Measurements from ENCODE around the gene BCAS3. TPM values are rescaled to one million over a fixed set of nuclear protein-coding genes. Genes with fewer than 3 reads are reported as not detected.

The BCAS3 gene
- total and polyA plus RNA-seq, 3 experiments from 2014 or later = 10.7 to 35.3 (median 13.5) TPM

- peaks cover 0 to 7% (median 0%) of the 10 kb centered on the region in 3 donors for H3K36me3 Mint-ChIP-seq
- H3K4me3 ChIP-seq (ENCODE audit: low read length) = no peak overlapping the region
- no peaks in the 10 kb centered on the region for H3K9me3 Mint-ChIP-seq
- no peaks in the 10 kb centered on the region for H3K9me3 ChIP-seq (ENCODE audit: low read length)
- ChIA-PET POLR2A (no interaction called here), CTCF (no interaction called here)
- no peak overlapping the region for H3K27ac Mint-ChIP-seq
- no peaks in the 10 kb centered on the region for H3K27me3 Mint-ChIP-seq
- no peak overlapping the region for H3K27ac ChIP-seq (ENCODE audit: low read depth, low read length)
- no peaks in the 10 kb centered on the region for H3K4me1 ChIP-seq (ENCODE audit: insufficient read depth, low read length)
- H3K4me3 Mint-ChIP-seq = no peak overlapping the region
- H3K4me1 Mint-ChIP-seq = no peaks in the 10 kb centered on the region
- no peaks in the 10 kb centered on the region for H3K27me3 ChIP-seq (ENCODE audit: insufficient read depth, low read length, poor library complexity, severe bottlenecking)
- H3K36me3 ChIP-seq (ENCODE audit: insufficient read depth, low read length) = no peaks in the 10 kb centered on the region
- no peak for DNase-seq
These were observed 603.2 kb downstream of the BCAS3 start for GRCh38 chr17:61280851-61281250.

- H3K27me3 ChIP-seq (ENCODE audit: insufficient read depth, low read length, poor library complexity, severe bottlenecking) = no peaks in the 10 kb centered on the region
- Mint-ChIP-seq H3K4me1 (no peaks in the 10 kb centered on the region), H3K4me3 (no peak overlapping the region), H3K36me3 (peaks cover 0 to 7% (median 0%) of the 10 kb centered on the region in 3 donors), H3K27me3 (peaks cover 0 to 1% of the 10 kb centered on the region in 2 donors), H3K27ac (no peak overlapping the region), H3K9me3 (no peaks in the 10 kb centered on the region)
- CTCF ChIA-PET = no interaction called here
- H3K4me1 ChIP-seq (ENCODE audit: insufficient read depth, low read length) = no peaks in the 10 kb centered on the region
- no peaks in the 10 kb centered on the region for H3K36me3 ChIP-seq (ENCODE audit: insufficient read depth, low read length)
- H3K27ac ChIP-seq (ENCODE audit: low read depth, low read length) = no peak overlapping the region
- POLR2A ChIA-PET = no interaction called here
- H3K9me3 ChIP-seq (ENCODE audit: low read length) = no peaks in the 10 kb centered on the region
- H3K4me3 ChIP-seq (ENCODE audit: low read length) = no peak overlapping the region
- DNase-seq = no peak
These were observed 604.7 kb downstream of the BCAS3 start for GRCh38 chr17:61282377-61282776.

- POLR2A ChIA-PET = no interaction called here
- no peak overlapping the region for H3K4me3 ChIP-seq (ENCODE audit: low read length)
- H3K4me3 Mint-ChIP-seq = no peak overlapping the region
- H3K4me1 ChIP-seq (ENCODE audit: insufficient read depth, low read length) = no peaks in the 10 kb centered on the region
- H3K27ac ChIP-seq (ENCODE audit: low read depth, low read length) = no peak overlapping the region
- no peaks in the 10 kb centered on the region for H3K4me1 Mint-ChIP-seq
- H3K9me3 Mint-ChIP-seq = no peaks in the 10 kb centered on the region
- H3K36me3 ChIP-seq (ENCODE audit: insufficient read depth, low read length) = no peaks in the 10 kb centered on the region
- H3K27ac Mint-ChIP-seq = peak overlapping the region in 1 of 8 donors; percentile 26
- H3K9me3 ChIP-seq (ENCODE audit: low read length) = no peaks in the 10 kb centered on the region
- H3K27me3 Mint-ChIP-seq = peaks cover 0 to 1% of the 10 kb centered on the region in 2 donors
- H3K27me3 ChIP-seq (ENCODE audit: insufficient read depth, low read length, poor library complexity, severe bottlenecking) = no peaks in the 10 kb centered on the region
- CTCF ChIA-PET = no interaction called here
- H3K36me3 Mint-ChIP-seq = peaks cover 0 to 7% (median 0%) of the 10 kb centered on the region in 3 donors
- DNase-seq = no peak
These were observed 605.4 kb downstream of the BCAS3 start for GRCh38 chr17:61283043-61283442.

GRCh38 chr17:61284174-61284573 lies 606.5 kb downstream of the BCAS3 start:
- H3K9me3 ChIP-seq (ENCODE audit: low read length) = no peaks in the 10 kb centered on the region
- Mint-ChIP-seq H3K4me3 (peak overlapping the region in 1 of 7 donors; percentile 63), H3K36me3 (peaks cover 0 to 7% (median 0%) of the 10 kb centered on the region in 3 donors), H3K9me3 (no peaks in the 10 kb centered on the region), H3K27ac (no peak overlapping the region), H3K4me1 (no peaks in the 10 kb centered on the region), H3K27me3 (peaks cover 0 to 1% of the 10 kb centered on the region in 2 donors)
- H3K4me3 ChIP-seq (ENCODE audit: low read length) = no peak overlapping the region
- no peak for DNase-seq
- H3K27ac ChIP-seq (ENCODE audit: low read depth, low read length) = no peak overlapping the region
- no peaks in the 10 kb centered on the region for H3K4me1 ChIP-seq (ENCODE audit: insufficient read depth, low read length)
- ChIA-PET CTCF (no interaction called here), POLR2A (no interaction called here)
- no peaks in the 10 kb centered on the region for H3K27me3 ChIP-seq (ENCODE audit: insufficient read depth, low read length, poor library complexity, severe bottlenecking)
- H3K36me3 ChIP-seq (ENCODE audit: insufficient read depth, low read length) = no peaks in the 10 kb centered on the region

- Mint-ChIP-seq H3K4me1 (no peaks in the 10 kb centered on the region), H3K27ac (no peak overlapping the region), H3K36me3 (peaks cover 0 to 7% (median 2%) of the 10 kb centered on the region in 3 donors), H3K27me3 (peaks cover 0 to 1% of the 10 kb centered on the region in 2 donors), H3K9me3 (no peaks in the 10 kb centered on the region), H3K4me3 (no peak overlapping the region)
- CTCF ChIA-PET = no interaction called here
- Histone ChIP-seq H3K9me3 (ENCODE audit: low read length) (no peaks in the 10 kb centered on the region), H3K4me1 (ENCODE audit: insufficient read depth, low read length) (no peaks in the 10 kb centered on the region), H3K36me3 (ENCODE audit: insufficient read depth, low read length) (no peaks in the 10 kb centered on the region), H3K27me3 (ENCODE audit: insufficient read depth, low read length, poor library complexity, severe bottlenecking) (no peaks in the 10 kb centered on the region), H3K27ac (ENCODE audit: low read depth, low read length) (no peak overlapping the region), H3K4me3 (ENCODE audit: low read length) (no peak overlapping the region)
- DNase-seq = no peak
- POLR2A ChIA-PET = no interaction called here
These were observed 607.1 kb downstream of the BCAS3 start for GRCh38 chr17:61284746-61285145.

GRCh38 chr17:61285526-61286320 lies 608.1 kb downstream of the BCAS3 start:
- Histone ChIP-seq H3K4me1 (ENCODE audit: insufficient read depth, low read length) (no peaks in the 10 kb centered on the region), H3K4me3 (ENCODE audit: low read length) (no peak overlapping the region), H3K9me3 (ENCODE audit: low read length) (no peaks in the 10 kb centered on the region), H3K36me3 (ENCODE audit: insufficient read depth, low read length) (no peaks in the 10 kb centered on the region), H3K27me3 (ENCODE audit: insufficient read depth, low read length, poor library complexity, severe bottlenecking) (no peaks in the 10 kb centered on the region), H3K27ac (ENCODE audit: low read depth, low read length) (no peak overlapping the region)
- DNase-seq = no peak
- Mint-ChIP-seq H3K36me3 (peaks cover 0 to 7% (median 2%) of the 10 kb centered on the region in 3 donors), H3K4me3 (no peak overlapping the region), H3K27ac (no peak overlapping the region), H3K27me3 (peaks cover 0 to 1% of the 10 kb centered on the region in 2 donors), H3K4me1 (no peaks in the 10 kb centered on the region), H3K9me3 (no peaks in the 10 kb centered on the region)
- ChIA-PET POLR2A (no interaction called here), CTCF (no interaction called here)

GRCh38 chr17:61286449-61286848 lies 608.8 kb downstream of the BCAS3 start:
- Mint-ChIP-seq H3K9me3 (no peaks in the 10 kb centered on the region), H3K27ac (no peak overlapping the region), H3K4me1 (no peaks in the 10 kb centered on the region), H3K27me3 (peaks cover 0 to 1% of the 10 kb centered on the region in 2 donors), H3K4me3 (no peak overlapping the region), H3K36me3 (peaks cover 0 to 7% (median 2%) of the 10 kb centered on the region in 3 donors)
- no peaks in the 10 kb centered on the region for H3K9me3 ChIP-seq (ENCODE audit: low read length)
- ChIA-PET CTCF (no interaction called here), POLR2A (no interaction called here)
- no peaks in the 10 kb centered on the region for H3K27me3 ChIP-seq (ENCODE audit: insufficient read depth, low read length, poor library complexity, severe bottlenecking)
- no peak overlapping the region for H3K4me3 ChIP-seq (ENCODE audit: low read length)
- no peaks in the 10 kb centered on the region for H3K4me1 ChIP-seq (ENCODE audit: insufficient read depth, low read length)
- no peak for DNase-seq
- no peaks in the 10 kb centered on the region for H3K36me3 ChIP-seq (ENCODE audit: insufficient read depth, low read length)
- no peak overlapping the region for H3K27ac ChIP-seq (ENCODE audit: low read depth, low read length)

- Histone ChIP-seq H3K27me3 (ENCODE audit: insufficient read depth, low read length, poor library complexity, severe bottlenecking) (no peaks in the 10 kb centered on the region), H3K9me3 (ENCODE audit: low read length) (no peaks in the 10 kb centered on the region), H3K27ac (ENCODE audit: low read depth, low read length) (no peak overlapping the region), H3K4me3 (ENCODE audit: low read length) (no peak overlapping the region), H3K4me1 (ENCODE audit: insufficient read depth, low read length) (no peaks in the 10 kb centered on the region), H3K36me3 (ENCODE audit: insufficient read depth, low read length) (no peaks in the 10 kb centered on the region)
- no peaks in the 10 kb centered on the region for H3K9me3 Mint-ChIP-seq
- H3K27me3 Mint-ChIP-seq = peaks cover 0 to 1% of the 10 kb centered on the region in 2 donors
- peak overlapping the region in 1 of 8 donors; percentile 3 for H3K27ac Mint-ChIP-seq
- H3K4me3 Mint-ChIP-seq = no peak overlapping the region
- DNase-seq = no peak
- CTCF ChIA-PET = no interaction called here
- POLR2A ChIA-PET = no interaction called here
- no peaks in the 10 kb centered on the region for H3K4me1 Mint-ChIP-seq
- H3K36me3 Mint-ChIP-seq = peaks cover 0 to 2% (median 0%) of the 10 kb centered on the region in 3 donors
These were observed 612.0 kb downstream of the BCAS3 start for GRCh38 chr17:61289408-61290385.
